ENCODE results near the gene SHMT2. TPM values are rescaled to one million over a fixed set of nuclear protein-coding genes. Genes with fewer than 3 reads are reported as not detected.
"Not testable (repeated sequence)": the region's sequence is repeated elsewhere in the genome, so short reads cannot be mapped to it uniquely, and the experiment has no call there.

The SHMT2 gene
- total and polyA plus RNA-seq, 2 experiments from 2014 or later: 59.9 to 110 TPM

GRCh38 chr12:57273516-57273915 lies 44.0 kb downstream of the SHMT2 start:
- H3K36me3 ChIP-seq: peaks cover 9% of the 10 kb centered on the region
- DNase-seq (ENCODE audit: low read depth in 1 of 2, low spot score in 1 of 2): no peak
- H3K4me1 ChIP-seq (ENCODE audit: low read depth): peaks cover 16% of the 10 kb centered on the region
- peak overlapping the region; percentile 67 for H3K27ac ChIP-seq
- H3K4me3 ChIP-seq: no peak overlapping the region
- no peak for TF ChIP-seq CTCF (IDR thresholded peaks at IDR 0.05; ENCODE audit: low read depth, low read length)
- no peaks in the 10 kb centered on the region for H3K9me3 ChIP-seq (ENCODE audit: low read depth)
- no peaks in the 10 kb centered on the region for H3K27me3 ChIP-seq

- not testable (repeated sequence) for H3K9me3 ChIP-seq (ENCODE audit: low read depth); H3K27ac ChIP-seq; DNase-seq (ENCODE audit: low read depth in 1 of 2, low spot score in 1 of 2); H3K27me3 ChIP-seq; H3K4me3 ChIP-seq
- H3K36me3 ChIP-seq: peaks cover 10% of the 10 kb centered on the region
- H3K4me1 ChIP-seq (ENCODE audit: low read depth): peaks cover 16% of the 10 kb centered on the region
These were observed 46.7 kb downstream of the SHMT2 start for GRCh38 chr12:57276233-57276632.

- DNase-seq (ENCODE audit: low read depth in 1 of 2, low spot score in 1 of 2): peak; percentile 25 to 32
- H3K9me3 ChIP-seq (ENCODE audit: low read depth): no peaks in the 10 kb centered on the region
- H3K4me1 ChIP-seq (ENCODE audit: low read depth): peaks cover 15% of the 10 kb centered on the region
- peaks cover 16% of the 10 kb centered on the region for H3K36me3 ChIP-seq
- no peak overlapping the region for H3K4me3 ChIP-seq
- no peak overlapping the region for H3K27ac ChIP-seq
- no peaks in the 10 kb centered on the region for H3K27me3 ChIP-seq
- peak; percentile 49 for TF ChIP-seq CTCF (IDR thresholded peaks at IDR 0.05; ENCODE audit: low read depth, low read length)
These were observed 47.5 kb downstream of the SHMT2 start for GRCh38 chr12:57276935-57277563.

- H3K4me3 ChIP-seq: no peak overlapping the region
- H3K4me1 ChIP-seq (ENCODE audit: low read depth): no peaks in the 10 kb centered on the region
- DNase-seq (ENCODE audit: low read depth in 1 of 2, low spot score in 1 of 2): no peak
- no peaks in the 10 kb centered on the region for H3K27me3 ChIP-seq
- H3K9me3 ChIP-seq (ENCODE audit: low read depth): no peaks in the 10 kb centered on the region
- no peak for TF ChIP-seq CTCF (IDR thresholded peaks at IDR 0.05; ENCODE audit: low read depth, low read length)
- H3K36me3 ChIP-seq: peaks cover 25% of the 10 kb centered on the region
- no peak overlapping the region for H3K27ac ChIP-seq
These were observed 49.2 kb downstream of the SHMT2 start for GRCh38 chr12:57278465-57279381.

- no peak overlapping the region for H3K4me3 ChIP-seq
- no peaks in the 10 kb centered on the region for H3K9me3 ChIP-seq (ENCODE audit: low read depth)
- no peak for TF ChIP-seq CTCF (IDR thresholded peaks at IDR 0.05; ENCODE audit: low read depth, low read length)
- H3K4me1 ChIP-seq (ENCODE audit: low read depth): no peaks in the 10 kb centered on the region
- H3K36me3 ChIP-seq: peaks cover 25% of the 10 kb centered on the region
- peak in 1 of 2 donors; percentile 91 for DNase-seq (ENCODE audit: low read depth in 1 of 2, low spot score in 1 of 2)
- no peak overlapping the region for H3K27ac ChIP-seq
- H3K27me3 ChIP-seq: no peaks in the 10 kb centered on the region
These were observed 50.9 kb downstream of the SHMT2 start for GRCh38 chr12:57280211-57281062.

GRCh38 chr12:57282073-57282472 lies 52.6 kb downstream of the SHMT2 start:
- not testable (repeated sequence) for H3K27ac ChIP-seq; H3K4me1 ChIP-seq (ENCODE audit: low read depth); H3K9me3 ChIP-seq (ENCODE audit: low read depth); H3K4me3 ChIP-seq; H3K27me3 ChIP-seq; DNase-seq (ENCODE audit: low read depth in 1 of 2, low spot score in 1 of 2)
- H3K36me3 ChIP-seq: peaks cover 25% of the 10 kb centered on the region

All from cardiac muscle cell (in vitro differentiated cells and primary cell).